Right renal cortex interstitium (tissue), 3 donors: ENCODE measurements around the gene PTPN2. TPM values are rescaled to one million over a fixed set of nuclear protein-coding genes. Genes with fewer than 3 reads are reported as not detected.

Experiments used
- DNase-seq, 3 donors: peaks; one replicate each; pipeline ENCODE4 v3.0.0-alpha.2; 2013; ENCODE audit warnings: low read depth in 3 of 3, low spot score in 2 of 3
- polyA plus RNA-seq, 3 donors: library from polyadenylated mRNA; unstranded; fragments of 120-200 nt; gene quantifications; one replicate each; pipeline ENCODE4 v1.2.1, GENCODE V29; 2013; ENCODE audit not compliant: insufficient read length in 3 of 3

PTPN2 gene
- polyA plus RNA-seq, 3 donors = 55.4 to 57.9 (median 57.8) TPM

DNA sequence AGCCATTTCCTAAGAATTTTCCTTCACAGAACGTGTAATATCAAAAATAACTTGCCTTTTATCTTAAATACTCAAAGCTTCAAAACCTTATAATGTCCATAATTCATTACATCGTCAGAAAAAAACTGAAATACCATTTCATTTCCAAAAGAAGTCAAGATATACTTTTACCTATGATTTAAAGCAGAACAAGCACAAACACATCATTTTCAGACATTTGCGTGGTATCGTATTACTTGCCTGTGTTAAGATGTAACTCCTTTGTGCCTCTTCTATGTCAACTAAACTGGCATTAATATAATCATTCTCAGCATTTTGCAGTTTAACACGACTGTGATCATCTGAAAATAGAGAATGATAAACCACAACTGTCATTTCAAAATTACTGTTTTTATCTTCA lies 47.5 kb downstream of the PTPN2 start:
- DNase-seq = no peak

DNA sequence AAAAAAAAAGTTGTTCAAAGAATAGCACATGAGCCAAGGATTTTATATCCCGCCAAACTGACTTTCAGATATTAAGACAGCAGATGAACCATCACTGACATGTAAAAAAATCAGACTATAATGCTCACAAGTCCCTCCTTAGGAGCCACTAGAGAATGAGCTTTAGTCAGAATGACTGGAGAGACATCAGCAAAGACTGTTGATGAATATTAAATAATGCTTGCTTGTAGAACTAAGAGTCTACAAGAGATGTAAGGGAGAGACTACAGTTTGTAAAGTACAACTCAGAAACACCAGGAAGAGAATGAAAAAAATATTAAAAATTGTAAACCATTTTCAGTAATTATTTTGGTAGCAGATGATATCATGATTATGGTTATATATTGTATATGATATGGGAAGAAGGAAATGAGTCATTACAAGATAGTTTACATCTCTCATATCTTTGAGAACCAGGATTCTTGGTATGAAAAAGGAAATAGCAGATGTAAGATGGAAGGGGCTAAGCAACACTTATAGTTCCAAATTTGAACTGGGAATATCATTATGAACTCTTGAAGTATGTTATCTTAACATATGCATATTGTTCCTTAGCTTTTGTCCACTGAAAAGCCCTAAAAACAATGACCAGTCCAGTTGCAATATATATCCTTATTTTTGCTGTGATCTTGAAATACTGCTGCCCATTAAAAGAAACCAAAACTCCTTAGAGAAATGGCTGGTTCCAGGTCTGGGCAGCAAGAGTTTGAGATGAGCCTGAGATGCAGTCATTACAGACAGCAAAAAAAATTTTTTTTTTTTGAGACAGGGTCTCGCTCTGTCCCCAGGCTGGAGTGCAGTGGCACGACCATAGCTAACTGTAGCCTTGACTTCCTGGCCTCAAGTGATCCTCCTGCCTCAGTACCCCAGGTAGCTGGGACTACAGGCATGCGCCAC lies 55.7 kb downstream of the PTPN2 start:
- no peak for DNase-seq

DNA sequence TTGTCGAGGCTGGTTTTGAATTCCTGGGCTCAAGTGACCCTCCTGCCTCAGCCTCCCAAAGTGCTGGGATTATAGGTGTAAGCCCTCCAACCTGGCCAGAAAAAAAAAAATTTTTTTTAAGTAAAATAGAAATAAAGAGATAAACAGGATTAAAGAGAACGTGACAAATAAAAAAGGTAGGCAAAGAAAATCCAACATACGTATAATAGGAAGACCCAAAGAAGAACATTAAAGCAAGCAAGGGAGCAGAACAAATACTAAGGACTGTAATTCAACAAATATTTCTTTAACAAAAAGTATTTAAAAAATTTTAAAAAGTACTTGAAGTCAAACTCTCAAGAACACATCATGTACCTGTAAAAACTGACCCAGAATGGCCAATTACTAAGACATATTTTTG lies 56.4 kb downstream of the PTPN2 start:
- no peak for DNase-seq

DNA sequence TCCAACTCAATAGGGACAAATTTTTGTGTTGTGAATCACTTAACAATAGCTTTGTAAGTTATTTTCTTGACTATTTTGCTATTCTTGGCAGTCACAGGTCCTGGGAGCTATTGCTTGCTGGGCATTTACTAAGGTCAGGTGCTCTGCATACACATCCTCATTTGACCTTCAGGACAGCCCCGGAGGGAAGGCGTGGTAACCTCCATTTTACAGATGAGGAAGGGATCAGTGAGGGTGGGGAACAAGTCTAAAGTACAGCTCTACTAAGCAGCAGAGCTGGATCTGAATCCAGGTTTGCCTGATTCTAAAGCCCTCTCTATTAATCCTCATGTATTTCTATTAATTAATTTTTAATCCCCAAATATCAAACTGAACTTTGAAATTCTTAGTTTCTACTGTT lies 58.8 kb downstream of the PTPN2 start:
- DNase-seq = no peak

DNA sequence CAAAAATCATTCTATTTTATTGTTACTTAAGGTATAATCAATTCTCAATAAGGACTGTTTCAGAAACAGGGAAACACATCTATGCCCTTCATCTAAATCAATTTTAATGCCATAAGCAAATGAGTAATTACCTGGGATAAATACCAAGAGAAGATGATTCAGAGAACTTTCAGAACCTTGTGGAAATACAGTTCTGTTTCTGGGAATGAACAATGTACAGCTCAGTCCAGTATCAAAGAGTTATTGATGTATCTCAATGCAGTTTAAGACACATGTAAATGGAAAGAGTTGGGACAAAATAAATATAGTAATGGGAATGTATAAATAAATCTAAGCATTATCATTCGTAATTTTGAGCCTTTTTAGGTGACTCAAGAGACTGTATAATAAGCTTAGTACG lies 60.1 kb downstream of the PTPN2 start:
- no peak for DNase-seq

DNA sequence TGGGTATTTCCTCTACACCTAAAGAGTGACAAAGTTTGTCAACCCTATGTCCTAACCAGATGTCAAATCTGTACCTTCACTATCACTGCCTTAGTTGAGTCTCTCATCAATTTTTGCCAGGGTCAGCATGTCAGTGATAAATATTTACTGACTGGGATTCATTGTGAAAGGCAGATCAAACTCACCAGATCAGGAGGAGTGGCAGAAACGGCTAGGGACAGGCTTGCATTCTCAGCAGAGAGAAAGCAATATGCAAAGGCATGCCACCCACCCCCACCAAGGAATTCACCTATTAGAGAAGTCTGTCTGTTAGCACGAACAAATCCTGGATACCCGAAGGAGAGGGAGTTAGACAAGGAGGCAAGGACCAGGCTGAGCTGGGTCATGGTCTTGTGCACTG lies 62.6 kb downstream of the PTPN2 start:
- DNase-seq = no peak

DNA sequence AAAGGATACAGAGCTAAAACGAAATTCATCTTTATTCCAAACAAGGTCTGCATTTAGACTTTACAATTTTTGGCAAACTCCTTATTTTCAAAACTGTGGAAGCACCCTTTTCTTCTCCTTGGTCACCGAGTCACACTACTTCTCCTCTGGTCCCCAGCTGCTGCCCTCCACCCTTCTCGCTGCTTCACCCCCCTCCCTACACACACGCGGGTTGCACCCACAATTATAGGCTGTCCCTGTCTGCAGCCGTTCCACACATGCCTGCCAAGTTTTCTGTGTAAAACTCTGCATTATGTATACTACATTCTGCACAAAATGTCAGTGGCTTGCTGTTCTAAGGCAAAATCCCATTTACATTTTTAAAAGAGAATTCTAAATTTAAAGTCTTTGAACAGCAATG lies 63.5 kb downstream of the PTPN2 start:
- no peak for DNase-seq

DNA sequence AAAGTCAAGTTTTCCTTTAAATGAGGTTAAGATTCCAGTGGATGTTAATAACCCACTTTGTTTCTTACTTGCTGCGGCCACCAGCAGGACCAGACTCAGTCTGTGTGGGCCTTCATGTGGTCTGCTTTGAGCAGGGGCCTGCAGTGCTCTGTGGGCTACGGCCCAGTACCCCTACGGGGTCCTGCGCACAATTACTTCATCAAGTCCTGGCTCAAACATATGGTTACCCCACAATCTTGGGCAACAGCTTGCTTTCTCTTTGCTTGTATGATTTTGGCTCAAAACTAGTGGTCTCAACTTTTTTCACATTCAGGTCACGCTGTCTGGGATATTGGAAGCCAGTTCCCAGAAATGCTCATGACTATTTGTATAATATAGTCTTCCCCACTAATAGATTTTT lies 64.2 kb downstream of the PTPN2 start:
- DNase-seq = no peak

DNA sequence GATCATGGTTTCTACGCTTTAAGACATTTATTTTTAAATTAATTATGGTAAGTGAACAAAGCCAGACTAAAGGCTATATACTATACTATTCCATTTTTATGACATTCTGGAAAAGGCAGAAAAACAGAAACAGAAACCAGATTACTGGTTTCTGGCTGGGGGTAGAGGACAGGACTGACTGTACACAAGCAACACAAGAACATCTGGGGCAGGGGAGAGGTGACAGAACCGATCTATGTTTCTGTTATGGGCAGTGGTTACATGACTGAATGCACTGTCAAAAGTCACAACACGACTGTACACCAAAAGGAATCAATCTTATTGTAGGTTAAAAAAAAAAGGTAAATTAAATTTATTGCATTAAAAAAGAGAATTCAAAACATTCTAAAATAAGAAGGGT lies 64.7 kb downstream of the PTPN2 start:
- DNase-seq = no peak

DNA sequence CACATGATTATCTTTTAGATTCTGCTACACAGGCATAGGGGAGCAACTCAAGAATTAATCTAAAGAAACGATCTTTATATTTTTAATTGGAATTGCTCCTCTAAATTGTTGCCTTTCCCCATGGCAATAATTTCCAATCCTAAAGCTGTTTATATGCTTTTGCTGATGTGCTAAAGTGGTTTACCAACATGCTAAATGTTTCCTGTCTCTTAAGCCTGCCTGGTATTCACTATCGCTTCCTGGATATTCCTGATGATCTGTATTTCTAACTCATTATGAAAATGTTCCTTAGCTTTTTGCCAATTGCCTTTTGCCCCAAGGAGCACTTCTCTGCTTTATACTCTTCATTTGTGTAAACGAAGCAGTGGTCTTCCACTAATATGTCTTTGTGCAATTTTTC lies 65.8 kb downstream of the PTPN2 start:
- no peak for DNase-seq

DNA sequence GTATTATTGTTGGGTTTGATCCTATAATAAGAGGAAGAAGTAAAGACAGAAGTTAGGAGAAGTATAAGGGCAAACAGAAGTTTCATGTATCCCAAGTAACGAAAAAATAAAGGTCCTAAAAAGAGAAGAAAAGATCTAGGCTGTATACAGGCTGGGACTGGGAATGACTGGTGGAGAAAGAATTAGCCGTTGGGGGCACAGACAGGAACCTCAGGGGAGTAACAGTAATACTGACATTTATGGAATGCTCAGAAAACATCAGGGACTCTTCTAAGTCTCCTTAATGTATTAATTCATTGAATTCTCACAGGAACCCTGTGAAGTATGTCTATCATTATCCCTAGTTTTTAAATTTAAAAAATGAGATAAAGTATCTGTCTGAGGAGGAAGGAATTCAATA lies 67.6 kb downstream of the PTPN2 start:
- DNase-seq = no peak

DNA sequence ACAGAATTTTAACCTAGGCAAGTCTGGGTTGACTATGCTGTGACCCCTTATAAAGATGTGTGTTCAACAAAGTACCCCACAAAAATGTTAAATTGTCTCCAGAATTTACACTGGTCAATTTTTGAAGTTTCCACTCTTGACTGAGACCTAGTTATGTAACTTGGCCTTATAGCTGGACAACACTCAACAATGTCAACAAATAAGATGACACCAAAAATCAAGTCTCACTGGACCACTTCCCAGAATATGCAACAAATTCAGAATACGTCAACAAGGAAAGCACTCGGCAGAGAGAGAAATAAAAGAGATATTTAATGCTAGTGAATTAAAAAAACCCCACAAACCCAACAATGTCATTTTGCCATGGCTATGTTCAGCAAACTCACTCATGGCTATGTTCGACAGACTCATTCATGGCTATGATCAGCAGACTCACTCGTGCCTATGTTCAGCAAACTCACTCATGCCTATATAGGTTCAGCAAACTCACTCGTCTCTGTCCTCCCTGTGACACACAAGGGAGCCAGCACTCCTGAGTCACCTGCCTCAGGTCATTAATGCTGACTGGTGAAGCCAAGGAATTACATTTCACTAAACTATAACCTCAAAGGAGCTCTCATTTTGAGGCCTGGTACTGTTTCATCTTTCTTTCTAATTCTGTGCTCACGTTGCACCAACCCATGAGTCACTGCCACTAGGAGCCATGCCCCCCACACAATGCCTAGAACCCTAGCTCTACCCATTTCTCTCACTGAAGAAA lies 72.7 kb downstream of the PTPN2 start:
- no peak for DNase-seq

DNA sequence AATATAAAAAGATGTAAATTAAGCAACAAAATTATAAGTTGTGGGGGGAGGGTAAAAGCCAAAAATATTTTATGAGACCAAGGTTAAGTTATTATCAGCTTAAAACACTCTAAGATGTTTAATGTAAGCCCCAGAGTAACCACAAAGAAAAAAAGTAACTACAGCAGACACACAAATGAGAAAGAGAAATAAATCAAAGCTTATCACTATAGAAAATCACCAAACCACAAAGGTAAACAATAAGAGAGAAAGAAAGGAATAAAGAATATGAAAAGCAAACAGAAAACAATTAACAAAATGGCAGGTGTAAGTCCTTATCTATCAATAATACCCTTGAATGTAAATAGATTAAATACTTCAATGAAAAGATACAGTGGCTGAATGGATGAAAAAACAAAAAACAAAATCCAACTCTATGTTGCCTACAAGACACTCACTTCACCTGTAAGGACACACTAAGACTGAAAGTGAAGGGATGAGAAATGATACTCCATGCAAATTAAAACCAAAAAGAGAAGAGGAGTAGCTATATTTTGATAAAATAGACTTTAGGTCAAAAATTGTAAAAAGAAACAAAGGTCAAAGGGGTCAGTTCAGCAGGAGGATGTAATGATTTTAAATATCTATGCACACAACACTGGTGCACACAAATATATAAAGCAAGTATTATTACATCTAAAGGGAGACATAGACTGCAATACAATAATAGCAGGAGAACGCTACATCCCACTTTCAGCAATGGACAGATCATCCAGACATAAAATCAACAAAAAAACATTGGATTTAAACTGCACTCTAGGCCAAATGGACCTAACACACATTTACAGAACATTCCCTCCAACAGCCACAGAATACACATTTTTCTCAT lies 80.7 kb downstream of the PTPN2 start:
- no peak for DNase-seq

DNA sequence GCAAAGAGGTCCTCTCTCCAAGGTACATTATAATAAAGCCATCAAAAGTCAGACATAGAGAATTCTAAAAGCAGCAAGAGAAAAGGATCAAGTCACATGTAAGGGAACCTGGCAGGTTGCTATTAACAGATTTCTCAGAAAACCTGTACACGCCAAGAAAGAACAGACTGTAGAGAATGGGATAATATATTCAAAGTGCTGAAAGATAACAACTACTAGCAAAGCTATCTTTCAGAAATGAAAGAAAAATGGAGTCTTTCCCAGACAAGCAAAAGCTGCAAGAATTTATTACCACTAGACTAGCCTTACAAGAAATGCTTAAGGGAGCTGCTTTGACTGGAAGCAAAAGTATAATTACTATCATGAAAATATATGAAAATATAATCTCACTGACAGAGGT lies 81.5 kb downstream of the PTPN2 start:
- DNase-seq = no peak

DNA sequence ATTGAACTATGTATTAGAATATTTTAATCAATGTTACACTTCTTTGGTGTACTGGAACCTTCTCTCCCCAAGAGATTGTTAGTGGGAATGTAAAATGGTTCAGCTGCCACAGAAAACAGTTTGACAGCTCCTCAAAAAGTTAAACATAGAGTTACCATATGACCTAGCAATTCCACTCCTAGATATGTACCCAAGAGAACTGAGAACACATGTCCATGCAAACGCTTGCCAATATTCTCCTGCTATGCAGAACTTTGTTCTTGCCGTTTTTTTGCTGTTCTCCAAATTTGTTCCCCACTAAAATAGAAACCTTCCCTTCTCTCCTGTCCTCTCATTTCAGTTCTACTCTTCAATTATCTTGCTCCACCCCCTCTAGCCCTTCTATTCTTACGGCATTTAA lies 87.6 kb downstream of the PTPN2 start:
- DNase-seq = no peak

DNA sequence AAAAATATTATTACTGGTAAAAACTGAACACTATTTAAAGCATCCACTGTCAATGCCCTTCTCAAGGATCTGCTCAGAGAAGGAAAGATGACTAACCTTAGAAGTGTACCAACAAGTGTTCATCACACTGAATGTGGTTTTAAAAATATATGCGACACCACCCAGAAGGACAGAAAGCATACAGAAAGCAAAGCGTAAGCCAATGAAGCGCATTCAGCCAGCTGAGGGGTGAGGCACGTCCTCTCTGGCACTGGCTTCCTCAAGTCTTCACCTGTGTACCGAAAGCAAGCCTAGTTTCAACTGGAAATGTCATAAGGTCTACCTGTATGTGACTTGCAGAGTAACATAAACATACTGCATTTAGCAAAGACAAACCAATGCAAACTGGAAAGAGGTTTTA lies 92.4 kb downstream of the PTPN2 start:
- DNase-seq = no peak

DNA sequence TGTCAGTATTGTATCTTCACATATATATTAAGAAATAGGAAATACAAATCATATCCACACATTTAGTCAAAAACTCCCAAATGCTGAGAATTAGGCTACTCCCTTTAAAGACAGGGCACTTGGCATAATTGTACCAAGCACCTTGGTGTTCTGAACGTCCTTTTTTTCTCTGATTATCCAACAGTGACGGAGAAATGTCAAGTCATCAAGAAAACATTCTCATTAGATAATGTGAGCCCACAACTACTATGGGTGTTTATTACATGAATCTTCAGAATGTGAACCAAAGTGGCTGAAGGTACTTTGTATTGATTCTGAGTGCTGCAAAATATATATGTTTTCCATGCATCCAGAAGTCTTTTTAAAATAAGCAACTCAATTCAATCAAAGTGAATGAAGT lies 97.4 kb downstream of the PTPN2 start:
- DNase-seq = no peak

DNA sequence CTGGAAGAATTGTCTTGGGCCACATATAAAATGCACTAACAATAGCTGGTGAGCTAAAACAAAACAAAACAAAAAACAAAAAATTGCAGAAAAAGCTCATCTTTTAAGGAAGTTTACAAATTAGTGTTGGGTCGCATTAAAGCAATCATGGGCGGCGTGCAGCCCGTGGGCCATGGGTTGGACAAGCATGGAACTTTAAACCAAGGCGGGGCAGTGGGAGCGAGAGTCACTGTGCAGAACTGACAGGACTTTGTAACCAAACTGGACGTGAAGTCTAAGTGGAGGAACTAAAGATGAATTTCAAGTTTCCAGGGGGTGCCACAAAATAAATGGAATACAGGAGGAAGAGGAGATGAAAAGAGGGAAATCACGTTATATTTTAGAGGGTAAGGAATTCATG lies 100.5 kb downstream of the PTPN2 start:
- DNase-seq = no peak

DNA sequence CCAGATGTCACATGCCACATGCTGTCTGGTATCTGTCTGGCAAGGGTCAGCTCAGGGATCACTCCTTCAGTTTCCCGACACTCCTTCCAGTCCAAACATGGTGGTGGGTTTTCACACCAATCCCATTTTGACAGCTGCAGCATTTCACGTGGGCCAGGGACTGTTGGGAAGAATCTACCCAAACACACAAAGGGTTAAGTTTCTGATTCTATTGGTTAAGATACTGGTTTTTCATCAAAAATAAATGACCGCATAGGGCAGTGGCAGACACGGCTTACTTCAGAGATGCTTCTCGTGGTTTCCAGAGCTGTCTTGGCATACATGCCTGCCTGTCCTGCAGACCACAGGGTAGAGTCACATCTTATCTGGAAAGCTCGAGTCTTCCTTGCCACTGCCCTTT lies 101.5 kb downstream of the PTPN2 start:
- no peak for DNase-seq

DNA sequence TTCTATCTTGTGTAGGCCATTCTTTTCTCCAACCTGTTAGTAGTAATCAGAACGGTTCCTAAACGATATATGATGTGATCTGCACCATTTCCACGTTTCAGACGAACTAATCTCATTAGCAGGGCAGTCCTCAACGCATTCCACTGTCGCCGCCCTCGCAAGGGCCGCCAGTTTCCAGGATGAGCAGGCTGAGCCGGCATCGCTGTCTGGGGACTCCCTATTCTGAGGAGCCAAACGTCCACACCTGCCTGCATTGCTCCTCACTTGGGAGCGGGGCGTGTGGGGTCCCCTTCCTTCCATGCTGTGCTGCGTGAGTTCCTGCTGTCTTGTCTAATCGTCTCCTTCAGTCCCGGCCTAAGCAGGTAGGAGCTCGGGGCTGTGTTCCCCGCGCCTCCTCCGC lies 104.6 kb downstream of the PTPN2 start:
- DNase-seq = no peak

DNA sequence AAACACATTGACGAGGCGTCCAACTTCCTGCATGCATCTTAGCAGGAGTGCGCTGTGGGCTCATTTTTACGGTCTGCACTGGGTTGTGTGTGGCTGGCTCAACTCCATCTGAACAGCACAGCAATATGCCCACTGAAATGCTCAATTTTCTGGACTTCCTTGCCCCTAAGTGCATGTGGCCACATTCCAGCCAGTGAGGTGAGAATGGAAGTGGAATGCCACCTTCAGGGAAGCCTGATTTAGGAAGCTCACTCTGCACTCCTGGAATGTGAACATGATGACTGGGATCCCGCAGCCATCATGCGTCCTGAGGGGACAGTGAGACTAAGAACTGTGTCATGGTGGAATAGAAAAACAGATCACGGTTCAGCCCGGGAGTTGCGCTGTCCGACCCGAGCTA lies 105.0 kb downstream of the PTPN2 start:
- DNase-seq = no peak
